Coronary artery (tissue), 2 donors: Measurements from ENCODE around the gene DOLPP1.
A peak's percentile ranks its signal among the peaks of the same experiment; 100 is the strongest.

Experiments
- DNase-seq: peaks from one replicate; pipeline ENCODE4 v3.0.0-alpha.2; 2017; ENCODE audit warnings: low spot score
- H3K27ac ChIP-seq, 2 donors: fragments of 200-600 bp; sonication (generic); one replicate each; pipeline ENCODE4 v1.5.1; 2016 to 2019
- H3K4me3 ChIP-seq: fragments of 200-600 bp; sonication (generic); 2 replicates; pipeline ENCODE4 v1.5.1; 2016; ENCODE audit warnings: mild to moderate bottlenecking, moderate library complexity
- CTCF ChIP-seq: fragments of 200-600 bp; sonication (generic); IDR thresholded peaks from one replicate; pipeline ENCODE4 v1.5.1; 2019; ENCODE audit warnings: antibody characterized with exemption

Gene DOLPP1

GRCh38 chr9:129053020-129053419 is 27.9 kb upstream of the DOLPP1 start:
- no peak for TF ChIP-seq CTCF
- H3K4me3 ChIP-seq = no peak overlapping the region
- H3K27ac ChIP-seq = no peak overlapping the region
- no peak for DNase-seq

- TF ChIP-seq CTCF = no peak
- H3K4me3 ChIP-seq = no peak overlapping the region
- H3K27ac ChIP-seq = no peak overlapping the region
- DNase-seq = no peak
Measured at GRCh38 chr9:129054163-129054851, 26.6 kb upstream of the DOLPP1 start.

GRCh38 chr9:129058965-129059795 is 21.7 kb upstream of the DOLPP1 start:
- no peak overlapping the region for H3K27ac ChIP-seq
- no peak overlapping the region for H3K4me3 ChIP-seq
- TF ChIP-seq CTCF = no peak
- DNase-seq = no peak

- Histone ChIP-seq H3K4me3 (no peak overlapping the region), H3K27ac (no peak overlapping the region)
- peak; percentile 63 for DNase-seq
- TF ChIP-seq CTCF = no peak
Measured at GRCh38 chr9:129059796-129060785, 20.8 kb upstream of the DOLPP1 start.

- H3K27ac ChIP-seq = no peak overlapping the region
- DNase-seq = no peak
- TF ChIP-seq CTCF = no peak
- H3K4me3 ChIP-seq = no peak overlapping the region
Measured at GRCh38 chr9:129060991-129061390, 19.9 kb upstream of the DOLPP1 start.

- no peak for DNase-seq
- Histone ChIP-seq H3K4me3 (no peak overlapping the region), H3K27ac (no peak overlapping the region)
- no peak for TF ChIP-seq CTCF
Measured at GRCh38 chr9:129063061-129063460, 17.9 kb upstream of the DOLPP1 start.
